HG02885 (cell line): Measurements from ENCODE around the gene TRIM71.
A peak's percentile ranks its signal among the peaks of the same experiment; 100 is the strongest.
"Not testable (repeated sequence)": the region's sequence is repeated elsewhere in the genome, so short reads cannot be mapped to it uniquely, and the experiment has no call there.

Experiments used
- ATAC-seq: cut with Tn5 transposase; IDR thresholded peaks from one replicate; pipeline ENCODE4 v1.9.1; 2021; ENCODE audit warnings: mild to moderate bottlenecking; ENCODE audit not compliant: unreplicated experiment, poor library complexity

The TRIM71 gene

DNA sequence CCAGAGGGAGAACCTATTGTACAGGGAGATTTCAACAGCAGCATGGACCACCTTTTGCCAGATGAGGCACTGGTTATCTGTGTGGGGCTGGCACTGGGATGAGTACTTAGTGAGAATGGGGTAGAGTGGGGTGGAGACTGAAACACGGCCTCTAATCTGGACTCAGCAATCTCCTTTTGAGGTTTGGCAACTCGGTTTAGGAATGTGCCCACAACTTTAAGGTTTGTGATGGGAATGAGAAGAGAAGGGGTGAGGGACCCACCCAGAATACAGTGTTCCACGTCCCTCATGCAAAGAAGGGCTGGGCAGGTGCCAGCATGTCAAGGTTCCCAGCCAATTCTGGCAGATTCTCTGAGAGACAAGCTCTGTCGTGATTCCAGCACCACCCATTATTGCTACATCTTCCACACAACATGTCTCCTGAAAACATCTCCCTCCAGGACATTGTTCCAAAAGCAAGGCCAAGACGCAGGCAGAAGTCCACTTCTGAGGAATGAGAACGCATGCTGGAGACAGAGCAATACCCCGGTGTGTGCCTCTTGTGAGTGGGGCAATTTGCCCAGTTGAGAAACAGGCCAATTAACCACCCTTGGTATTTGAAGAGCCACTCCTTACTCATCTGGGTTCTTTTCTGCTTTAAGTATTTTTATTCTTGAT, 96.1 kb downstream of the TRIM71 start:
- ATAC-seq, result no peak

DNA sequence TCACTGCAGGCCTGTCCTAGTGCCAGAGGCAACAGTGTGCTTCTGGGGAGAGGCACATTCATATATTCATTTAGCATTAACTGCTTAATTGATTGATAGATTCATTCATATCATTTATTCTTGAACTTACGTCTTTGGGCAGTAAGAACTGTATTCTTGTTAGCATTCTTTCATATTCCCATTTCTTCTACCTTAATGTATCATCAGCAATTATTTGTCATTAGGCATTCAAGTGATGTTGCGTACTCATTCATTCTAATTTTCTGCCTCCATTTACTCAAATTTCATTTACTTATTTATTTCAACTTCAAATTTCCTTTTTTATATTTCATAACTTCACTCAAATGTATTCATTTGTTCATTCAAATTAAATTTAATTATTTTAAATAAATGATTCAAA, 102.1 kb downstream of the TRIM71 start:
- ATAC-seq, result no peak

DNA sequence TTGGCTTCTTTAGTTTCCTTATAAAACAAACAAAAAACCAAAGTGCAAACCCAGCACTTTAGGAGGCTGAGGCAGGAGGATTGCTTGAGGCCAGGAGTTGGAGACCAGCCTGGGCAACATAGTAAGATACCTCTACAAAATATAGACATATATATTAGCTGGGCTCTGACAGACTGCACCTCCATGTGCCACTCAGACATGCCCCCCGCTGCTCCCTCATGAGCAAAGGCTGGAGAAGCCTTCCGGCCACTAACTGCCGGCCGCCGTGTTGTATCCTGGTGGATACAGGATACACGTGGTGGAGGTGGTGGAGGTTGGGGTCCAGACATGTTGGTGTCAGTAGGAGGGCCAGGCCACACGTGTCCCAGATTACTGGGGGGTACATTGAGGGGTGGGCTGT, 104.3 kb downstream of the TRIM71 start:
- ATAC-seq, result no peak

DNA sequence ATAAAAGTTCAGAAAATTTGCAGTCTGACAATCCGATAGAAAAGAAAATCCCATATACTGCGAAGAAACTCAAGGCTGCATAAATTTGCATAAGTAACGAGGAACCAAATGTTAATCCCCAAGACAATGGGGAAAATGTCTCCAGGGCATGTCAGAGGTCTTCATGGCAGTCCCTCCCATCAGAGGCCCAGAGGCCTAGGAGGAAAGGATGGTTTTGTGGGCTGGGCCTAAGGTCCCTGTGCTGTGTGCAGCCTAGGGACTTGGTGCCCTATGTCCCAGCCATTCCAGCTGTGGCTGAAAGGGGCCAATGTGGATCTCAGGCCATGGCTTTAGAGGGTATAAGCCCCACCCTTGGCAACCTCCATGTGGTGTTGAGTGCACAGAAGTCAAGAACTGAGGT, 112.4 kb downstream of the TRIM71 start:
- no peak for ATAC-seq

DNA sequence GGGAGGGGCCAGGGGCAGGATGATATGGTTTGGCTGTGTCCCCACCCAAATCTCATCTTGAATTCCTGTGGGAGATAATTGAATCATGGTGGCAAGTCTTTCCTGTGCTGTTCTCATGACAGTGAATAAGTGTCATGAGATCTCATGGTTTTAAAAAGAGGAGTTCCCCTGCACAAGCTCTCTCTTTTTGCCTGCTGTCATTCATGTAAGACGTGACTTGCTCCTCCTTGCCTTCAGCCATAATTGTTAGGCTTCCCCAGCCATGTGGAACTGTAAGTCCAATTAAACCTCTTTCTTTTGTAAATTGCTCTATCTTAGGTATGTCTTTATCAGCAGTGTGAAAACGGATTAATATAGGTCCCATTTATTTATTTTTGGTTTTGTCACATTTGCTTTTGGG, 113.5 kb downstream of the TRIM71 start:
- not testable (repeated sequence) for ATAC-seq

DNA sequence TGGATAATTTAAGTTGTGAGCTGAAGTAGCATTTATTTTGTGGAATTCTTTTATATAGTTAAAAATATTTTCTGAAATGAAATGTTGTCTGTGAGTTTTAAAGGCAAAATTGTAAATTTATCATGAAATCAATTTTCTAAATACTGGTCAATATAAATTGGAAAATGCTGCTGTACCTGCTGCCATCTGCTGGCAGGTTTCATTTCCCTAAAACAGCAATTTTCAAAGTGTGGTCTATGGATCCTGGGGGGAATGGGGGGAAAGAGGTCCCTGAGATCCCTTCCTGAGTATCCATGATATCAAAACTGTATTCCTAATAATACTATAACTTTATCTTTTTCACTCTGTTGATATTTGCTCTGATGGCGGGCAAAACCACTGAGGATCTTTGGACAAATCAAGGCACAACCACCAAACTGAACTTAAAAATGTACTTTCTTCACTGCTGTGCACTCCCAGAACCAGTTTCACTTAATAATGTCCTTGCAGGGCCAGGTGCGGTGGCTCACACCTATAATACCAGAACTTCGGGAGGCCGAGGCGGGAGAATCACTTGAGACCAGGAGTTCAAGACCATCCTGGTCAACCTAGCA, 116.4 kb downstream of the TRIM71 start:
- ATAC-seq, result no peak

DNA sequence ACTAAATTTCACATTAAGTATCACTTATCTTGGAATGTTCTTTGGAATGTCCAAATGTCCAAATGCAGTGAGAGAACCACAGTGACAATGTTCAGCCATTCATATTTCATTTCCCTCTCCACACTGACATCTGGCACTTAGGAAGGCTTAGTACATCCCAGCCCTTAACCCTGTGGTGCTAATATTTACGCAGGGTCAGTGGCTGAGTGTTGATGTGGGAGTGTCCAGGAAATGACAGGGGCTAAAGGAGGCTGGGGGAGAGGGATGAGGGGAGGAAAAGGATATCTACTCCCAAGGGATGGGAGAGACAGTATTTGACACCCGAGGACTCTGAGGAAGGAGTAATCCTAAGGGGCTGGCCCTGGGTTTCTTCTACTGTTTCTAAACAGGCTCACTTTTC, 119.5 kb downstream of the TRIM71 start:
- no peak for ATAC-seq

DNA sequence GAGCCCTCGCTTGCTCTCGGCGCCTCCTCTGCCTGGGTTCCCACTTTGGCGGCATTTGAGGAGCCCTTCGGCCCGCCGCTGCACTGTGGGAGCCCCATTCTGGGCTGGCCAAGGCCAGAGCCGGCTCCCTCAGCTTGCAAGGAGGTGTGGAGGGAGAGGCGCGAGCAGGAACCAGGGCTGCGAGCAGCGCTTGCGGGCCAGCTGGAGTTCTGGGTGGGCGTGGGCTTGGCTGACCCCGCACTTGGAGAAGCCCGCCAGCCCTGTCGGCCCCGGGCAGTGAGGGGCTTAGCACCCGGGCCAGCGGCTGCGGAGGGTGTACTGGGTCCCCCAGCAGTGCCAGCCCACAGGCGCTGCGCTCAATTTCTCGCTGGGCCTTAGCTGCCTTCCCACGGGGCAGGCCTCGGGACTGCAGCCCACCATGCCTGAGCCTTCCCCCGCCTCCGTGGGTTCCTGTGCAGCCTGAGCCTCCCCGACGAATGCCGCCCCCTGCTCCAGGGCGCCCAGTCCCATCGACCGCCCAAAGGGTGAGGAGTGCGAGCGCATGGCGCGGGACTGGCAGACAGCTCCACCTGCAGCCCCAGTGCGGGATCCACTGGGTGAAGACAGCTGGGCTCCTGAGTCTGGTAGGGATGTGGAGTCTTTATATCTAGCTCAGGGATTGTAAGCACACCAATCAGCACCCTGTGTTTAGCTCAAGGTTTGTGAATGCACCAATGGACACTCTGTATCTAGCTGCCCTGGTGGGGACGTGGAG, 121.9 kb downstream of the TRIM71 start:
- ATAC-seq, result not testable (repeated sequence)

DNA sequence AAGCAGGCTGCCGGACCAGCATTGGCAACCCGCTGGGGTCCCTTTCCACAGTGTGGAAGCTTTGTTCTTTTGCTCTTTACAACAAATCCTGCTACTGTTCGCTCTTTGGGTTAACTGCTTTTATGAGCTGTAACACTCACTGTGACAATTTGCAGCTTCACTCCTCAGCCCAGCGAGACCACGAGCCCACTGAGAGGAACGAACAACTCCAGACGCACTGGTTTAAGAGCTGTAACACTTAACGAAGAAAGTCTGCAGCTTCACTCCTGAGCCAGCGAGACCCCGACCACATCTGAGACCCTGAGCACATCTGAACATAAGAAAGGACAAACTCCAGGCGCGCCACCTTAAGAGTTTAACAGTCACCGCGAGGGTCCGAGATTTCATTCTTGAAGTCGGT, 122.9 kb downstream of the TRIM71 start:
- ATAC-seq, result no peak

DNA sequence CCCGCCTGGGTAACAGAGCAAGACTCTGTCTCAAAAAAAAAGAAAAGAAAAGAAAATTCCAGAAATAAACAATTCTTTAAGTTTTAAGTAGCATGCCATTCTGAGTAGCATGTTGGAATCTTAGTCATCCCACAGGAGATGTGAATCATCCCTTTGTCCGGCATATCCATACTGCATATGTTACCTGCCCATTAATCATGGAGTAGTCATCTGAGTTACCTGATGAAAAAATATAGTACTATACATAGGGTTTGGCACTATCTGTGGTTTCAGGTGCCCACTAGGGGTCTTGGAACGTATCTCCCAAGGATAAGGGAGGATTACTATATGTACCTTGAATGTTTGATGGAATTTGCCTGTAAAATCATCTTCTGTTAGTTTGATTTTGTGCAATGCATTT, 127.3 kb downstream of the TRIM71 start:
- no peak for ATAC-seq

DNA sequence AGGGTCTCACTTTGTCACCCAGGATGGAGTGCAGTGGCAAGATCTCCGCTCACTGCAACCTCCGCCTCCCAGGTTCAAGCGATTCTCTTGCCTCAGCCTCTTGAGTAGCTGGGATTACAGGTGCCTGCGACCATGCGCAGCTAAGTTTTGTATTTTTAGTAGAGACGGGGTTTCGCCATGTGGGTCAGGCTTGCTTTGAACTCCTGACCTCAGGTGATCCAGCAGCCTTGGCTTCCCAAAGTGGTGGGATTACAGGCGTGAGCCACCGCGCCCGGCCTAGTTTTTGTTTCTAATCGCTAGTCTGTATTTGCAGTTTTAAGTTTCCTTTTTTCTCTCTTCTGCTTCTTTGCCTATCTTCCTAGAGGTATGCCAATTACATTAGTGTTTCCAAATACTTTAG, 127.8 kb downstream of the TRIM71 start:
- ATAC-seq, result not testable (repeated sequence)

DNA sequence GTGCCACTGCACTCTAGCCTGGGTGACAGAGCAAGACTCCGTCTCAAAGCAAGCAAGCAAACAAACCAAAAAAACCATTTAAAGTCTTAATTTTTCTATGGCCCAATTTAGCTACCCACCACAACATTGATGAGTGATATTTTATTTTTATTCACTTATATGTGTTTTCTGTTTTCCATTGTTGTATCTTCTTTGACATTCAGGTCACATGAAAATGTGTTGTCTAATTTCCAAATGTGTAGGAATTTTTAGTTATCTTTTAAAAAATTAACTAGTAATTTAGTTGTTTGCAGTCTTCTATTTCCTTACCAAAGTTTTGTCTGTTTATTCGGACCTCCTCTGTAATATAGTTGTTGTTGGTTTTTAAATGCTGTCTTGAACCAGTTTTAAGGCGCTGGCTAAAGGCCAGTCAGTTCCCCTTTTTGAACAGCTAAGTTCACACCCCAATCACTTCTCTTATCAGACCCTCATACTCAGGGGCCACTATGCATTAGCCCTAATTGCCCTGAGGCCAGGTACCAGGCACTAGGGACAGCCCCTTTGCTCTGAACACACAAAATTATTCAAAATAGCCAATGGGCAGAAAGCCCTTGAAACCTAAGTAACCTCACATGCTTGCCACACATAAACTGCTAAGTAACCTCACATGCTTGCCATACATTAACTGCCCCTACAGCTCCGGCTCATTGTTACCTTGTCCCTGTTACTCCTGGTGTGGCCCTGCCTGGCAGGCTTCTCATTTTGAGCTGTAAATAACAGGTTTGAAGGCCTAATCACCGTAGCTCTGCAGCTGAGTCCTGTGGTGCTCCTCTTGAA, 129.4 kb downstream of the TRIM71 start:
- peak; percentile 29 for ATAC-seq
